ENCODE data around the gene TMEM165. TPM values are rescaled to one million over a fixed set of nuclear protein-coding genes. Genes with fewer than 3 reads are reported as not detected.
A peak's percentile ranks its signal among the peaks of the same experiment; 100 is the strongest.

The TMEM165 gene
- total and polyA plus RNA-seq, 2 donors (not counting 1 experiment from before 2014, with no cell fraction given) = 26.3 to 110 TPM

DNA sequence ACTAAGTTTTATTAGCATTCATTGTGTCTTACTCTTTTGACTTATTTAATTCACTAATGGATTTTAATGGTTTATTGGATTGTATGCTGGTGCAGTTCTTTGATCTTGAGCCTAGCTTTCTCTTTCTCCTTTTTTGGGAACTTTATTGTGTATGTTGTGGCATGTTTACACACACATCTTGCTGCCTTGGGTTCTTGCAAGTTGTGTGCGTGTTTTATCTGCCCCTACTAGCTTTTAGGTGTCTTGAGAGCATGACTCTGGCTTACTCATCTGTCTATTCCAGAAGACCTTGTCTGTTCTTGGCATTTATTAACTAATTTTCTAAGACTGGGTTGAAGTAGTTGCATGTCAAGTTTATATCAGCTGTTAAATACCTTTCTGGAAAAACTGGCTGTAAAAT lies 2.7 kb downstream of the TMEM165 start:
- peaks cover 28 to 33% of the 10 kb centered on the region in 2 donors for H3K4me1 ChIP-seq (ENCODE audit: control insufficient read depth in 2 of 2, insufficient read depth in 2 of 2, low read length in 2 of 2)
- DNase-seq = no peak
- Mint-ChIP-seq H3K27me3 (no peaks in the 10 kb centered on the region), H3K27ac (no peak overlapping the region), H3K4me3 (peak overlapping the region; percentile 86), H3K4me1 (peaks cover 48% of the 10 kb centered on the region), H3K9me3 (ENCODE audit: insufficient read depth) (no peaks in the 10 kb centered on the region)
- H3K79me2 ChIP-seq (ENCODE audit: control insufficient read depth, insufficient read depth, low read length) = peaks cover 63% of the 10 kb centered on the region
- ChIA-PET POLR2A (interaction anchor here (0.7 kb wide), 1 partner anchor 142 kb away, joined by 3 read pairs; no protein-coding TSS in a partner anchor), CTCF (interaction anchor here (1.0 to 2.3 kb wide), 3 partner anchors 11 to 467 kb away, joined by 3 to 20 read pairs (median 7); partner anchors contain the start of gene SRD5A3)
- TF ChIP-seq, protein P1, sequence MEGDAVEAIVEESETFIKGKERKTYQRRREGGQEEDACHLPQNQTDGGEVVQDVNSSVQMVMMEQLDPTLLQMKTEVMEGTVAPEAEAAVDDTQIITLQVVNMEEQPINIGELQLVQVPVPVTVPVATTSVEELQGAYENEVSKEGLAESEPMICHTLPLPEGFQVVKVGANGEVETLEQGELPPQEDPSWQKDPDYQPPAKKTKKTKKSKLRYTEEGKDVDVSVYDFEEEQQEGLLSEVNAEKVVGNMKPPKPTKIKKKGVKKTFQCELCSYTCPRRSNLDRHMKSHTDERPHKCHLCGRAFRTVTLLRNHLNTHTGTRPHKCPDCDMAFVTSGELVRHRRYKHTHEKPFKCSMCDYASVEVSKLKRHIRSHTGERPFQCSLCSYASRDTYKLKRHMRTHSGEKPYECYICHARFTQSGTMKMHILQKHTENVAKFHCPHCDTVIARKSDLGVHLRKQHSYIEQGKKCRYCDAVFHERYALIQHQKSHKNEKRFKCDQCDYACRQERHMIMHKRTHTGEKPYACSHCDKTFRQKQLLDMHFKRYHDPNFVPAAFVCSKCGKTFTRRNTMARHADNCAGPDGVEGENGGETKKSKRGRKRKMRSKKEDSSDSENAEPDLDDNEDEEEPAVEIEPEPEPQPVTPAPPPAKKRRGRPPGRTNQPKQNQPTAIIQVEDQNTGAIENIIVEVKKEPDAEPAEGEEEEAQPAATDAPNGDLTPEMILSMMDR (IDR thresholded peaks at IDR 0.05) = no peak
- TF ChIP-seq EZH2 (IDR thresholded peaks at IDR 0.05; ENCODE audit: borderline replicate concordance, insufficient read depth, low read depth, low read length, poor library complexity, severe bottlenecking) = no peak
- ATAC-seq (ENCODE audit: low read depth) = no peak
- peak overlapping the region in 2 of 5 experiments; percentile 21 to 80 for H3K4me3 ChIP-seq (ENCODE audit: control extremely low read depth in 1 of 5, extremely low read depth in 1 of 5, insufficient read depth in 1 of 5, low read depth in 2 of 5, low read length in 4 of 5)
- no peaks in the 10 kb centered on the region for H3K9me3 ChIP-seq (ENCODE audit: control extremely low read depth in 1 of 3, control insufficient read depth in 2 of 3, insufficient read depth in 1 of 3, low read length in 2 of 3)
- intact Hi-C loops (cut with micrococcal nuclease) = loop anchor here (5.0 to 10.0 kb wide), 4 partner anchors 1066 to 1579 kb away; partner anchors contain the start of genes CHIC2, NOA1, POLR2B and REST
- no peaks in the 10 kb centered on the region for H3K27me3 ChIP-seq (replicated peaks in 1 of 4; ENCODE audit: control extremely low read depth in 1 of 4, control insufficient read depth in 3 of 4, insufficient read depth in 4 of 4, low read length in 3 of 4)
- H4K20me1 ChIP-seq (ENCODE audit: control insufficient read depth, insufficient read depth, low read length, poor library complexity, severe bottlenecking) = peaks cover 48% of the 10 kb centered on the region
- H3K36me3 ChIP-seq (replicated peaks in 1 of 2; ENCODE audit: control extremely low read depth in 1 of 2, control insufficient read depth in 1 of 2, extremely low read depth in 1 of 2, insufficient read depth in 2 of 2, low read length in 1 of 2) = peaks cover 0 to 3% of the 10 kb centered on the region in 2 experiments
- 63% methylated on average over 1 of the region's 1 CpG for WGBS (ENCODE audit: insufficient coverage)
- H3K27ac ChIP-seq (ENCODE audit: low read length in 2 of 2) = peak overlapping the region in 1 of 2 donors; percentile 45
- no peak overlapping the region for H2AFZ ChIP-seq (ENCODE audit: insufficient read depth, low read depth, low read length, poor library complexity, severe bottlenecking)
- H3K9ac ChIP-seq (ENCODE audit: low read length) = no peak overlapping the region
- peak overlapping the region; percentile 87 for H3K4me2 ChIP-seq (replicated peaks; ENCODE audit: low read depth, low read length, poor library complexity, severe bottlenecking)

DNA sequence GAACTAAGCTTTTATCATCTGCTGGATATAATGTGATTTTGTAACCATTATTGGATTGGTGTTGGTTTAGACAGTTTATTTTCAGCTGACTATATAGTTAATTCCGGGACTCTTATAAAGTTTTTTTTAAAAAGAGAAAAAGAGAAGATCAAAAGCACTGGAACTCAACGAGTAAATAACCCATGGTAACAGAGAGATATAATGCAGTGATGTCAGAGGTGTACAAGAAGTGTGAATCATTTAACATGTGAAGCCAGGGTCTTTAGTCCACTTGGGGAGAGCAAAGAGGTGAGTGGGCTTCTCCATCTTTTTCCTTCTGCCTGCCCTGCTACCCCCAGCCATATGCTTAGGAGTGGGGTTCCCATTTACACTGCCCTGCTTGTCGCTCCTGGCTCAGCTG lies 3.2 kb downstream of the TMEM165 start:
- no peaks in the 10 kb centered on the region for H3K27me3 ChIP-seq (replicated peaks in 1 of 4; ENCODE audit: control extremely low read depth in 1 of 4, control insufficient read depth in 3 of 4, insufficient read depth in 4 of 4, low read length in 3 of 4)
- TF ChIP-seq EZH2 (IDR thresholded peaks at IDR 0.05; ENCODE audit: borderline replicate concordance, insufficient read depth, low read depth, low read length, poor library complexity, severe bottlenecking) = no peak
- peaks cover 68% of the 10 kb centered on the region for H3K79me2 ChIP-seq (ENCODE audit: control insufficient read depth, insufficient read depth, low read length)
- ChIA-PET POLR2A (interaction anchor here (0.7 kb wide), 1 partner anchor 141 kb away, joined by 3 read pairs; no protein-coding TSS in a partner anchor), CTCF (interaction anchor here (1.0 to 2.3 kb wide), 3 partner anchors 10 to 467 kb away, joined by 3 to 20 read pairs (median 7); partner anchors contain the start of gene SRD5A3)
- H3K27me3 Mint-ChIP-seq = no peaks in the 10 kb centered on the region
- H3K9me3 ChIP-seq (ENCODE audit: control extremely low read depth in 1 of 3, control insufficient read depth in 2 of 3, insufficient read depth in 1 of 3, low read length in 2 of 3) = no peaks in the 10 kb centered on the region
- H3K9ac ChIP-seq (ENCODE audit: low read length) = no peak overlapping the region
- no CpG with 5 or more reads among the region's 3 CpGs for WGBS (ENCODE audit: insufficient coverage)
- H3K4me1 ChIP-seq (ENCODE audit: control insufficient read depth in 2 of 2, insufficient read depth in 2 of 2, low read length in 2 of 2) = peaks cover 28 to 33% of the 10 kb centered on the region in 2 donors
- peak overlapping the region; percentile 87 for H3K4me2 ChIP-seq (replicated peaks; ENCODE audit: low read depth, low read length, poor library complexity, severe bottlenecking)
- H3K36me3 ChIP-seq (replicated peaks in 1 of 2; ENCODE audit: control extremely low read depth in 1 of 2, control insufficient read depth in 1 of 2, extremely low read depth in 1 of 2, insufficient read depth in 2 of 2, low read length in 1 of 2) = peaks cover 3% of the 10 kb centered on the region in 2 experiments
- no peak overlapping the region for H3K4me3 ChIP-seq (ENCODE audit: control extremely low read depth in 1 of 5, extremely low read depth in 1 of 5, insufficient read depth in 1 of 5, low read depth in 2 of 5, low read length in 4 of 5)
- H3K27ac Mint-ChIP-seq = no peak overlapping the region
- peaks cover 51% of the 10 kb centered on the region for H3K4me1 Mint-ChIP-seq
- no peak overlapping the region for H3K27ac ChIP-seq (ENCODE audit: low read length in 2 of 2)
- H4K20me1 ChIP-seq (ENCODE audit: control insufficient read depth, insufficient read depth, low read length, poor library complexity, severe bottlenecking) = peaks cover 48% of the 10 kb centered on the region
- intact Hi-C loops (cut with micrococcal nuclease) = loop anchor here (5.0 to 10.0 kb wide), 4 partner anchors 1066 to 1578 kb away; partner anchors contain the start of genes CHIC2, NOA1, POLR2B and REST
- no peak for DNase-seq
- ATAC-seq (ENCODE audit: low read depth) = no peak
- H3K4me3 Mint-ChIP-seq = peak overlapping the region; percentile 31
- no peaks in the 10 kb centered on the region for H3K9me3 Mint-ChIP-seq (ENCODE audit: insufficient read depth)
- no peak overlapping the region for H2AFZ ChIP-seq (ENCODE audit: insufficient read depth, low read depth, low read length, poor library complexity, severe bottlenecking)

Measured in B cell (primary cell).